Activated T-cell treated with anti-CD3 and anti-CD28 coated beads for 4 hours (primary cell): Measurements from ENCODE around the gene MUSK.
"Not testable (repeated sequence)": the region's sequence is repeated elsewhere in the genome, so short reads cannot be mapped to it uniquely, and the experiment has no call there.

Source experiments
- DNase-seq: peaks from one replicate; pipeline ENCODE4 v3.0.0-alpha.2; 2020

Gene MUSK

DNA sequence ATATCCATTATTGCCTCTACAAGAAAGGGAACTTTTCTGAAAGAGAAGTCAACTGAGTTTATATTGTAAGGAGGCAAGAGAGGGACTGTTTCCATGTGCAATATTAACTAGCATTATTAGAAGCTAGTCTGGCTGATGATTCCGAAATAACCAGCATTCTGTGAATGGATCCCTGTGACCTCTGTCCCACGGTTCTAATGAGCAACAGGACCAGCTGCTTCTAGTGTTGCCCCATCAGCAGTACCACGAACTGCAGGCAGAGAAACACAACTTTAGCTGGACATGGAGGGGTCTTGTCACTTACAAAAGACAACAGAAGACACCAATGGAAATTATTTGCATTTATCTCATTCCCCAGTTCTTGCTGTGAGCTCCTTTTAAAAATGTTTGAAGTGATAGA is 95.4 kb downstream of the MUSK start:
- DNase-seq, result no peak

- DNase-seq, result no peak
Observed at GRCh38 chr9:110765926-110766325, 97.3 kb downstream of the MUSK start.

GRCh38 chr9:110767559-110768063 is 99.0 kb downstream of the MUSK start:
- no peak for DNase-seq

- DNase-seq, result no peak
Observed at GRCh38 chr9:110768886-110769285, 100.3 kb downstream of the MUSK start.

DNA sequence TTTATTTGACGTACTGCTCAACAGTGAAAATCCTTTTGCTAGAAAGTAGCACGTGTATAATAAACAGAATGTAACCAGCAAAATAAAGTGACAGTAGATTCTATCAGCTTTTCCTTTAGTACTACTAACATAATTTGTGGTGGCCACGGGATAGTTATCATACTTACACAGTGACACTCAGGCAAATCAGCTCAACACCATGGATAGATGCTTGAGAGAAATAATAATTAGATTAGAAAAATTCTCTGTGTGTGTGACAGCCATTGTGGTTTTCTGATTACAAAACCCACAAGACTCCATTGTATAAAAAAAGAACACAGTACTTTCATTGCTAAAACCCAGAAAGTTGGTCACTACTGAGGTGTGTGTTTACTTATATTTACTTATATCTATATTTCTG is 101.1 kb downstream of the MUSK start:
- no peak for DNase-seq

DNA sequence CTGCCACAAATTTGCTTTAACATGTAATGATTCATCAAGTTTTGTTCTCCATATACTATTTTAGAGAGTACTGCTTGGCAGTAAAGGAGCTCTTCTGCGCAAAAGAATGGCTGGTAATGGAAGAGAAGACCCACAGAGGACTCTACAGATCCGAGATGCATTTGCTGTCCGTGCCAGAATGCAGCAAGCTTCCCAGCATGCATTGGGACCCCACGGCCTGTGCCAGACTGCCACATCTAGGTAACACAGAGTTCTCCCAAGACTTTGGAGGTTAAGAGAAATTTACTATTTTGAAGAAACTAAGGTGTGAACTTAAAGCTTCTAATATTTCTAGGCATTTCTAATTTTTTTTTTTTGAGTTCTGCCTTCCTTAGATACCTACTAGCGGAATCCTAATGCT is 107.1 kb downstream of the MUSK start:
- no peak for DNase-seq

DNA sequence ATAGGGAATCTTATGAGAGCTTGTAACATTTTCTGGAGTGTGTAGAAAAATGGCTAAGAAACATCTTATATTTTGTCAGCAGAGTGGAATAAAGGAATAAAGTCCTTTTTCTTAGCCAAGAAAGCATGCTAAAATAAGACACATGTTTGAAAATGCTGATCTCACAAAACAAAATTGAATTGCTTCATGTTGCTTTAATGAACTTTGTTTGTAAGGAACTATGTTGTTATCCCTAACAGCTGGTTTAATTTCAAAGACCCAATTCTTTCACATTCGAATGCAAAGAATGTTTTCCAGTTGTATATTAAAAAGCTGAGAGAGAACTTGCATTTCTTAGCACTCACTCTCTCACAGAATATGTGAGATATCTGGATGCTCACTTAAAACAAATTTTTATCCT is 107.6 kb downstream of the MUSK start:
- DNase-seq, result no peak

DNA sequence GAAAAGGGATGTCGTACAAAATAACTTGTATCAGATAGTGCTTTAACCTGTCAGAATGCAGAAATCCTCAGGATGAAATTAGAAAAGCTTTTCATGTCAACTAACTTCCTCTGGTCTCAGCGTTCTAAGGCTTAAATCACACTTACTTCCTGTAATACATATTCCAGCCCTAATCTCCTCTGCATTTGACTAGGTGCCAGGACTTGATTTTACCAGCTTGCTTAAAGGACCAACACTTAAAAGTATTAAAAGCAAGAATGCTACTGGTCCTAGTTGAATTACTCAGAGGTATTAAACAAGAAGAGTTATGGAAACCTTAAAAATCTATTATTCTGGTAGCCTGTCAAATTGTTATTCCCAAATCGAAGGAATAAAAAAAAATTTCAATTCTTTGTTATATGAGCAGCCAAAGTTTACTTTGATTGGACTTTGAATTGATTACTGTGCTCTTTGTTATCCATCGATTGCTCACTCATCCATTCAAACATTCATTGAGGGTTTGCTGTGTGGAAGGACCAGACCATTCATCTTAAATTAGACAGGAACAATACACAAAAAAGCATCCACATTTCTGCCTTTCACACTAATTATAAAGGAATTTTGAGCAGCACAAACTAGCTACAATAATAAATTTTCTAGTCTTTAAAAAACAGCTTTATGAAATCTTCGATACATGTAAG is 108.7 kb downstream of the MUSK start:
- no peak for DNase-seq

GRCh38 chr9:110777876-110778215 is 109.3 kb downstream of the MUSK start:
- DNase-seq, result no peak

DNA sequence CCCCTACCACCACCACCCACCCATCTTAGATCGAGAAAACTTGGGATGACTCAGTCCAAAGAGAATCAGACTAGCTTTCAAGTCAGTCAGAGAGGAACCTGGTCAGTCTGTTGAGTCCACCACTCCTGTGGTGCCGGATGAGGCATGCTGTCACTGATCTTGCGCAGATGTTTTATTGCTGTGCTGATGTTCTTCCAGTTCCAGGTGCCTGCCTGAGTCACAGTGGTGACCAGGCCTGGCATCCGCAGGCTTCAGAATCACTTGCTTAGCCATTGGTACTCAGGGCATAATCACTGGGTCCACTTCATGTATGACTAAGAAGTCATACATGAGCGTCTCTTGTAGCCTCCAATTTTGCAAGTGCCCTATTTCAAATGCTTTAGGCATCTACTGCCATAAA is 114.1 kb downstream of the MUSK start:
- no peak for DNase-seq

- DNase-seq, result no peak
Observed at GRCh38 chr9:110784309-110784708, 115.7 kb downstream of the MUSK start.

DNA sequence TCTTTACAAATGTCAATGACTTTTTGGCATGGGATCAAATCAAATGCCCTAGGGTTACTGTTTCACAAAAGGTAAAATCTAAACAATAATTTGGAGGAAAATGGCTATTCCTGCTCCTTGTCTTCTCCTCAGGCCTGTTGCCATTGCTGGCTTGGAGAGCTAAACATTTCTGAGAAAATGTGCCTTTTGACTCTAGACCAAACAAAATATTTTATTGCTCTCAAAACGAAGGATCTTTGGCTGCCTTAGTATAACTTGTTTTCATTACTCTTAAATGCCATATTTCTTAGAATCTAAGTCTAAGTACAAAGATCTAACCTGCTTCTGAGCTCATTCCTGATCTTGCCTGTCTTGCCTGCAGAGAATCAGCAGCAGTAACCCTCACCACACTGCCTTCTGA is 116.6 kb downstream of the MUSK start:
- no peak for DNase-seq

GRCh38 chr9:110788396-110788795 is 119.8 kb downstream of the MUSK start:
- DNase-seq, result not testable (repeated sequence)

GRCh38 chr9:110788871-110789270 is 120.3 kb downstream of the MUSK start:
- DNase-seq, result no peak

DNA sequence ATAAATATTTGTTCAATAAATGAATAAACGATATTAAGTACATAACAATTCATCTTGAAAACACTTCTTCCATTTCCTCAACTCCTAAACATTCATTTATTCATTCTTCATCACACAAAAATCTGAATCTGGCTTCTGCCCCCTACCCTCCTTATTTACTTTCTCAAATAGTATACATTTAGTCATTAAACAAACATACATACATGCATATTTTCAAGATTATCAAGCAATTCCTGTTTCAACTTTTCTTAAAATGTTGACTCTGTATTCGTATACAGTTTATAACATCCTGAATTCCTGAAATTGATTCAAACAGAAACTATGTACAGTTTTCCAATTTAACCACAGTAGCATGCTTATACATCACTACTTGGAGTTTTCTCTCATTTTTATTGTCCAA is 129.0 kb downstream of the MUSK start:
- DNase-seq, result no peak

DNA sequence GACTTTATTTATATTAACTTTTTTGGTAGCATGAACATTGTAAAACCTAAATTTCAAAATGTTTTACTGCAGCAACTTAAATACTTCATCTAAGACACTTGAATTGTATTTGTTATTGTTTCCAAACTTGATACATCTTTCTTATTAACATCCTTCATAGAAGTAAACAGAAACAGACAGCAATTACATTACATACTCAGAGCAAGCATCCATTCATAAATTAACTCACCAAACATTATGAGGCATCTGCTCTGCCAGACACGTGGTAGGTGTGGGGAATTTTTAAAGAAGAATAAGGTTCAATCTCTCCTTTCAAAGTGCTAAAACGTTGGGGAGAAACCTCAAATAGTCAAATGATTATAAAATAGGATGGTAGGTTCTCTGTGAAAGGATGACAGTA is 130.8 kb downstream of the MUSK start:
- no peak for DNase-seq

DNA sequence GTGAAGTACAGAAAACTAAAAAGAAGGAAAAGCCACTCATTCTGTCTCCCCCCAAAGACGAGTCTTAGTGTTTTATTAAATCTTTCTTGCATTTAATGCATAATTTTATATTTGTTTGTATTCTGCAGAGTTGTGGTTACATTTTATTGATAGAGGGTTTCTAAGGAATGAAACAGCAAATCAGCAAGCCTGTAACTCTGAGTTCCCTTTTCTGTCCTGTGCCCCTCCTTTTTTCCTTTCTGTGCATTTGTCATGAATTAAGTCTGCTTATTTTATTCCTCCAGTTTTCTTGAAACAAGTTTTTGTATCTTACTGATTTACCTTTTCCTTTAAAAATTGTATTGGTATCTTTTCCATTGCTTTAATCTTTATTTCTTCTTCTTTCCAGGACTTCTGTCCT is 132.8 kb downstream of the MUSK start:
- no peak for DNase-seq

GRCh38 chr9:110802416-110803035 is 133.9 kb downstream of the MUSK start:
- no peak for DNase-seq

DNA sequence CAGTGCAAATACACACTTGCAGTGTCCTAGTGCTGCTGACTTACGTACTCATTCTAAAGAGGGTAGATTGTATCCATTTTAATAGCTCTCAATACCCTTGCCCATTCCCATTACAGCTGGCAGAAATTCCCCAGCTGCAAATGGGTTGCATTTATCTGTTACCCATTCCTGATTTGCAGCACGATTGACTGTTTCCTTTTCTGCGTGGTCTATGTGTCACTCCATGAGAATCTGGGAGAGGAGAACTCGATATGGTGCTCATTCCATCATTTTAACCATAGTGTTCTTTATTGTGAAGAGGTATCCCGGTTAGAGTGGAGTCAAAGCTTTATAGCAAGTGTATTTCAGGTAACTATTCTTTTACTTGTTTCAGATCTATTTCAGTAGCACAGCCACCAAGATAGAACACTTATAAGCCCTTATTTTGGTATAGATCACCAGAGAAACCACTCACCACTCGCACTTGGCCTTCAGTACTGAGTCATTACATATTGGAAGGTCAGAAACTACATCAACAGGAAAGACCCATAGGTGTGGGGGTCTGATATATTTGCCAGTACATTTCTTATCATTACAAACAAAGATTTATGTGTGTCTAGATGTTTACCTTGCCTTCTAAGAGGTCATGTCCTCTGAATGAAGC is 139.5 kb downstream of the MUSK start:
- no peak for DNase-seq

DNA sequence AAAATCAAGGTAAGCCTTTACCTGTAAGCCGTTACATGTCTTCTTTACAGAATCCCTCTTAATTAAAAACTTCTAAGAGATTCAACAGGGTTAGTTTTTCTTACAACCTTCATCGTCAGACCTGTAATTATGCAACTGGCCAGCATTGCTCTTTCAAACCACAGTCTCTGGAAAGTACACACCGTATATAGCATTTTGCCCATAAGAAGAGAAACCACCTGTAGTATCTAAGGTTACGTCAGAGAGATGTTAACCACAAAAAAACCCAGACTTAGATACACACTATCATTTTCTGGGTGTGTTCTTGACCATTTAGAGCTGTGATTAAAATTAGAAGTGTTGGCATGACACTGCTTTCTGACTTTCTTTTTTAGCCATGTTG is 140.0 kb downstream of the MUSK start:
- DNase-seq, result no peak

DNA sequence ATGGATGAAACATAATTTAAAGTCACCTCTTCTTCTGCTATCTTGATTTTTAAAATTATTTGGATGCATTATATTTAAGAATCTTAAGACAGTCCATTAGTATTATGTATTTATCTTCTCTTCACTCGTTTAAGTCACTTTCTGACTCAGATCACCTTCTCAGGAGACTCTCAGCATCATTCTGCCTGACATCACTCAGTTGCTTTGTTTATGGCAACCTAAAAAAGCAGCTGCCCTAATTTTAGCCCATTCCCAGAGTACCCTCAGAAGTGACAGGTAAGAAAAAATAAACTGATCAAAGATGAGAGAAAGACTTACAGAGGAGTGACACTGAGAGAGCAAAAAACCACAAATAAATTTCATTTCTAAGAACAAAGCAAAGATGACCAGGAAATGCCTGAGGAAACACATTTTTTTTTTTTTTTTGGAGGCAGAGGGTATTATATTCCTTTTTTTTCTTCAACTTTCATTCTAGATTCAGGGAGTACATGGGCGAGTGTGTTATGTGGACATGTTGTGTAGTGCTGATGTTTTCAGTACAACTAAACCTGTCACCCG is 140.5 kb downstream of the MUSK start:
- DNase-seq, result no peak

DNA sequence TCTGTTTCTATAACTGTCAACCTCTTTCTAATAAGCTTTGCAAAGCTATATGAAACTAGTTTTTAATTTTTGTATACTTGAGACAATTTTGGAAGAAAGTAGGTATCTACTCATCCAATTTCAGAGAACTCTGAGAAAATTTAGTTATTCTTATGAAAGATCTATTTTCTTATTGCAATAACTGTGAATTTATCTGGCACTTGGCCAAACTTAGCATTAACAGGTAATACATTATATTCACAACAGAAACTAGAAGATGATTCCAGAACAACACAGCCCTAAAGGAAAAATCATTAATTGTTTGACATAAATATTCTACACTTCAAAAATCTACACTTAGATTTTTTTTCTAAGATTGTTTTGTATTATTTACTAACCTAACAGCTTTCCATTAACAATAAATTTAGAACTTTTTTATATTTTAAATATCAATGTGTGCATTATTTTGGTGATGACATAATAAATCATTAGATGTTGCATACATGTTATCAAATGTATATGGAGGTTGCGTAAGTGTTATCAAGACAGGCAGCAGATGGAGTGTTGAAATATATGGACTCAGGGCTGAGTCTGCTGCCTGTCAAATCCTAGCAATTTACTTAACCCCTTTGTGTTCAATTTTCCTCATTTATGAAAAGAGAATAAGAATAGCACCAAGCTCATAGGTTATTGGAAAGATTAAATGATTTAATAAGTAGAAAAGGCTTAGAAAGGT is 141.8 kb downstream of the MUSK start:
- no peak for DNase-seq

- no peak for DNase-seq
Observed at GRCh38 chr9:110812886-110813285, 144.3 kb downstream of the MUSK start.

DNA sequence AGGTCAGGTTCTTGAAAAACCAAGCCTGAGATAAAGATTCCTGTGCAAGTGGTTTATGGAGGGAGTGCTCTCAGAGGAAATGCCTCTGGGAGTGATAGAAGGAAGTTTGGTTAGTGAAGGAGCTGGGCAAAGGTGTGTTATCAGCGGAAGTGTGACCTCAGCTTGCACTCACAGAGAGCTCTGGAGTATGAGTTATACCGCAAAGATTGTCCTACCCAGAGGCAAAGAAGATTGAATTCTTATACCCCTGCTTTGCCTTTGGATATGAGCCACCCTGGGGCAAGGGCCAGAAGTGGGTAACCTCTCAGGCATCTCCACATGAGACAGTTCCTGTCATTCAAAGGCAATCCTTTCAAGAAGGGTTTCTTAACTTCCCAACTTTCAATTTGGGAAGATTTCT is 145.6 kb downstream of the MUSK start:
- no peak for DNase-seq
